ENCODE results near the gene ABHD12.
"Not testable (repeated sequence)": the region's sequence is repeated elsewhere in the genome, so short reads cannot be mapped to it uniquely, and the experiment has no call there.

ABHD12 gene

GRCh38 chr20:25275813-25276532 lies 114.7 kb downstream of the ABHD12 start:
- DNase-seq, result no peak

GRCh38 chr20:25274891-25275812 lies 115.5 kb downstream of the ABHD12 start:
- no peak for DNase-seq

GRCh38 chr20:25274481-25274880 lies 116.2 kb downstream of the ABHD12 start:
- no peak for DNase-seq

- no peak for DNase-seq
Measured at GRCh38 chr20:25273541-25274358, 116.9 kb downstream of the ABHD12 start.

GRCh38 chr20:25273046-25273445 lies 117.6 kb downstream of the ABHD12 start:
- DNase-seq, result no peak

- DNase-seq, result no peak
Measured at GRCh38 chr20:25272223-25273000, 118.2 kb downstream of the ABHD12 start.

- DNase-seq, result no peak
Measured at GRCh38 chr20:25271486-25272222, 119.0 kb downstream of the ABHD12 start.

- DNase-seq, result no peak
Measured at GRCh38 chr20:25270829-25271251, 119.8 kb downstream of the ABHD12 start.

- DNase-seq, result no peak
Measured at GRCh38 chr20:25269833-25270170, 120.8 kb downstream of the ABHD12 start.

- DNase-seq, result no peak
Measured at GRCh38 chr20:25269057-25269832, 121.4 kb downstream of the ABHD12 start.

- DNase-seq, result not testable (repeated sequence)
Measured at GRCh38 chr20:25260770-25261437, 129.7 kb downstream of the ABHD12 start.

- DNase-seq, result no peak
Measured at GRCh38 chr20:25259788-25260254, 130.8 kb downstream of the ABHD12 start.

- DNase-seq, result no peak
Measured at GRCh38 chr20:25259358-25259757, 131.3 kb downstream of the ABHD12 start.

- DNase-seq, result no peak
Measured at GRCh38 chr20:25258828-25259227, 131.8 kb downstream of the ABHD12 start.

GRCh38 chr20:25258476-25258805 lies 132.2 kb downstream of the ABHD12 start:
- no peak for DNase-seq

GRCh38 chr20:25257756-25258475 lies 132.7 kb downstream of the ABHD12 start:
- no peak for DNase-seq

- no peak for DNase-seq
Measured at GRCh38 chr20:25257130-25257529, 133.5 kb downstream of the ABHD12 start.

- no peak for DNase-seq
Measured at GRCh38 chr20:25256226-25256859, 134.3 kb downstream of the ABHD12 start.
